ENCODE results near the gene UQCRC1. TPM values are rescaled to one million over a fixed set of nuclear protein-coding genes. Genes with fewer than 3 reads are reported as not detected.

Gene UQCRC1
- total and polyA plus RNA-seq, 2 of the 8 experiments (the other 6 are each of a cell fraction or from before 2014, with no cell fraction given): 310 to 720 TPM

- Histone ChIP-seq H3K36me3 (ENCODE audit: control insufficient read depth in 2 of 4, insufficient read depth in 4 of 4, low read length in 3 of 4) (no peaks in the 10 kb centered on the region), H3K27me3 (replicated peaks in 1 of 4; ENCODE audit: control insufficient read depth in 3 of 4, extremely low read depth in 1 of 4, insufficient read depth in 3 of 4, low read length in 3 of 4) (no peaks in the 10 kb centered on the region), H3K9me3 (ENCODE audit: insufficient read depth in 2 of 2, low read depth in 1 of 2, low read length in 1 of 2) (no peaks in the 10 kb centered on the region), H3K79me2 (ENCODE audit: control insufficient read depth in 1 of 2, insufficient read depth in 2 of 2, low read length in 2 of 2) (no peaks in the 10 kb centered on the region), H3K79me1 (ENCODE audit: low read depth, low read length) (no peaks in the 10 kb centered on the region), H2BK20ac (ENCODE audit: low read length) (no peak overlapping the region; the same call in 1 of the 2 replicates), H2BK15ac (ENCODE audit: low read length) (peak overlapping the region; percentile 99), H3K4me3 (ENCODE audit: extremely low read depth in 1 of 4, insufficient read depth in 2 of 4, low read depth in 3 of 4, low read length in 4 of 4) (no peak overlapping the region), H2BK120ac (replicated peaks; ENCODE audit: low read depth, low read length) (no peak overlapping the region), H3K9ac (replicated peaks in 1 of 4; ENCODE audit: extremely low read depth in 1 of 4, low read depth in 3 of 4, low read length in 3 of 4) (no peak overlapping the region), H4K20me1 (replicated peaks in 1 of 2; ENCODE audit: control insufficient read depth in 1 of 2, insufficient read depth in 2 of 2, low read length in 2 of 2) (no peaks in the 10 kb centered on the region), H3K27ac (ENCODE audit: low read depth, low read length) (no peak overlapping the region), H3K4me2 (ENCODE audit: insufficient read depth in 1 of 2, low read depth in 2 of 2, low read length in 2 of 2) (peak overlapping the region in 1 of 2 experiments; percentile 32; a peak in 1 of 4 replicates), H4K91ac (replicated peaks; ENCODE audit: insufficient read length, low read length) (peak overlapping the region; percentile 57), H4K8ac (ENCODE audit: extremely low read depth, insufficient read depth, low read length) (peak overlapping the region; percentile 26; the same call in 1 of the 2 replicates), H3K23me2 (ENCODE audit: low read depth, low read length) (no peaks in the 10 kb centered on the region), H3K18ac (ENCODE audit: extremely low read depth, low read length) (no peak overlapping the region), H3K14ac (ENCODE audit: insufficient read length) (no peak overlapping the region), H4K5ac (ENCODE audit: insufficient read length, low read depth, low read length) (peak overlapping the region; percentile 43), H2BK12ac (ENCODE audit: low read depth, low read length) (peak overlapping the region; percentile 87; the same call in 1 of the 2 replicates), H3K56ac (replicated peaks; ENCODE audit: insufficient read length, low read depth, low read length) (no peak overlapping the region), H3K4ac (replicated peaks; ENCODE audit: insufficient read length, low read depth, low read length) (peak overlapping the region; percentile 66), H2AK5ac (ENCODE audit: low read depth, low read length) (peak overlapping the region; percentile 40; the same call in 1 of the 2 replicates), H3K4me1 (replicated peaks in 1 of 4; ENCODE audit: control insufficient read depth in 3 of 4, insufficient read depth in 4 of 4, low read length in 3 of 4) (peaks cover 4 to 30% (median 18%) of the 10 kb centered on the region in 4 experiments), H2BK5ac (ENCODE audit: low read depth, low read length) (peak overlapping the region; percentile 88; the same call in 1 of the 2 replicates), H2AFZ (ENCODE audit: low read length) (no peak overlapping the region), H3K23ac (ENCODE audit: insufficient read length) (no peak overlapping the region)
- CTCF ChIA-PET (ENCODE audit: partially characterized antibody): interaction anchor here (0.7 to 6.7 kb wide), 9 partner anchors 10 to 177 kb away, joined by 3 to 52 read pairs (median 5); partner anchors contain the start of gene SLC26A6
- DNase-seq (ENCODE audit: low read depth in 1 of 2, low spot score in 2 of 2) (no peak), FAIRE-seq (no peak)
- WGBS, 2 experiments (ENCODE audit: extremely low coverage in 1 of 2, insufficient coverage in 1 of 2, insufficient read length in 1 of 2, insufficient replicate concordance in 2 of 2, low coverage in 1 of 2, low lambda C conversion rate in 2 of 2, missing lambda C conversion rate in 1 of 2): 92% methylated on average over 18 of the region's 20 CpGs; no CpG with 5 or more reads in 1 of the 2 experiments
- POLR2A ChIA-PET (ENCODE audit: partially characterized antibody): interaction anchor here (0.6 to 1.6 kb wide), 6 partner anchors 36 to 122 kb away, joined by 3 to 6 read pairs (median 3); partner anchors contain the start of genes CCDC51, SLC26A6, TMA7 and UQCRC1
- TF ChIP-seq ATF3 (IDR thresholded peaks at IDR 0.05; ENCODE audit: insufficient read depth, low read depth, low read length) (no peak), JUN (IDR thresholded peaks at IDR 0.05; ENCODE audit: low read depth, low read length) (no peak), EZH2 (IDR thresholded peaks at IDR 0.05; ENCODE audit: low read depth, low read length, severe bottlenecking) (no peak), BACH1 (IDR thresholded peaks at IDR 0.05; ENCODE audit: low read length) (no peak), E2F6 (IDR thresholded peaks at IDR 0.05) (no peak)
Observed at GRCh38 chr3:48562367-48563095, 46.9 kb downstream of the UQCRC1 start.

Measured in H1 (cell line).